Uterus (tissue), 4 donors: Measurements from ENCODE around the gene MND1. TPM values are rescaled to one million over a fixed set of nuclear protein-coding genes. Genes with fewer than 3 reads are reported as not detected.

ENCODE experiments used
- DNase-seq, 2 donors: peaks; one replicate each; pipeline ENCODE4 v3.0.0-alpha.2; 2019 to 2020
- H3K27ac ChIP-seq, 2 donors: fragments of 200-600 bp; sonication (generic); 1 replicate in 1 of 2; 2 replicates in 1 of 2; pipeline ENCODE4 v1.5.1; 2016 to 2018
- H3K27me3 ChIP-seq, 2 donors: fragments of 200-600 bp; sonication (generic); one replicate each; pipeline ENCODE4 v1.5.1; 2018 to 2019; ENCODE audit warnings: control low read depth in 1 of 2
- H3K36me3 ChIP-seq, 2 donors: fragments of 200-600 bp; sonication (generic); one replicate each; pipeline ENCODE4 v1.5.1; 2019; ENCODE audit warnings: control low read depth in 1 of 2
- H3K4me1 ChIP-seq, 2 donors: fragments of 200-600 bp; sonication (generic); one replicate each; pipeline ENCODE4 v1.5.1; 2018 to 2019; ENCODE audit warnings: control low read depth in 1 of 2
- H3K4me3 ChIP-seq, 2 donors: fragments of 200-600 bp; sonication (generic); 1 replicate in 1 of 2; 2 replicates in 1 of 2; pipeline ENCODE4 v1.5.1; 2018 to 2019; ENCODE audit warnings: mild to moderate bottlenecking in 1 of 2
- H3K9me3 ChIP-seq, 2 donors: fragments of 200-600 bp; sonication (generic); one replicate each; pipeline ENCODE4 v1.5.1; 2019; ENCODE audit warnings: control low read depth in 1 of 2
- CTCF ChIP-seq, 4 experiments: fragments of 200-600 bp in 2 of 4; fragments of 450-650 bp in 2 of 4; sonication (generic) in 2 of 4; IDR thresholded peaks; one replicate each; pipeline ENCODE4 v1.5.1; 2016 to 2019; ENCODE audit warnings: antibody characterized with exemption in 4 of 4, mild to moderate bottlenecking in 2 of 4, moderate library complexity in 1 of 4
- POLR2A ChIP-seq, 2 donors: fragments of 450-650 bp; IDR thresholded peaks; one replicate each; pipeline ENCODE4 v1.6.1; 2016; ENCODE audit warnings: antibody characterized with exemption in 2 of 2, mild to moderate bottlenecking in 1 of 2, moderate library complexity in 1 of 2
- intact Hi-C: fragments of 100-400 bp; cut with DNase I; formaldehyde crosslinking; loops from one replicate; pipeline ENCODE4 v1.15.1; 2023; ENCODE audit warnings: low total_unique reads
- total RNA-seq, 4 donors: library from RNA; depleted of rRNA in 3 of 4; stranded (reverse); fragments of >200 nt in 3 of 4; gene quantifications; one replicate each; pipeline versions ENCODE4 v1.1.0 to v1.2.4, GENCODE V29; 2014 to 2023
- donor health status: DM: yes; HTN: yes; CAD: no.

MND1 gene
- total RNA-seq, 4 donors from 2014 or later: 1.0 to 6.5 TPM; not detected in 2

- intact Hi-C loops: loop anchor here (5.0 kb wide), 1 partner anchor 173 kb away; no protein-coding TSS in a partner anchor
- H3K27me3 ChIP-seq: no peaks in the 10 kb centered on the region
- no peak for TF ChIP-seq POLR2A (IDR thresholded peaks at IDR 0.05)
- no peak for TF ChIP-seq CTCF (IDR thresholded peaks at IDR 0.05)
Measured at GRCh38 chr4:153314915-153315314, 29.6 kb upstream of the MND1 start.

GRCh38 chr4:153318696-153319320 lies 25.7 kb upstream of the MND1 start:
- no peaks in the 10 kb centered on the region for H3K4me1 ChIP-seq
- TF ChIP-seq CTCF (IDR thresholded peaks at IDR 0.05) (peak; percentile 60 to 72 (median 66)), POLR2A (IDR thresholded peaks at IDR 0.05) (no peak)
- peak in 1 of 2 donors; percentile 39 for DNase-seq
- no peaks in the 10 kb centered on the region for H3K27me3 ChIP-seq
- H3K36me3 ChIP-seq: no peaks in the 10 kb centered on the region
- H3K27ac ChIP-seq: no peak overlapping the region
- no peak overlapping the region for H3K4me3 ChIP-seq
- H3K9me3 ChIP-seq: no peaks in the 10 kb centered on the region
- intact Hi-C loops: loop anchor here (5.0 kb wide), 1 partner anchor 177 kb away; no protein-coding TSS in a partner anchor

More at GRCh38 chr4:153314915-153315314, 29.6 kb upstream of the MND1 start:
- no peaks in the 10 kb centered on the region for H3K9me3 ChIP-seq
- no peak overlapping the region for H3K27ac ChIP-seq
- H3K4me3 ChIP-seq: no peak overlapping the region
- no peaks in the 10 kb centered on the region for H3K36me3 ChIP-seq
- no peak for DNase-seq
- no peaks in the 10 kb centered on the region for H3K4me1 ChIP-seq

- no peaks in the 10 kb centered on the region for H3K36me3 ChIP-seq
- no peaks in the 10 kb centered on the region for H3K9me3 ChIP-seq
- no peak for TF ChIP-seq POLR2A (IDR thresholded peaks at IDR 0.05)
- no peak for TF ChIP-seq CTCF (IDR thresholded peaks at IDR 0.05)
- no peak for DNase-seq
- no peak overlapping the region for H3K27ac ChIP-seq
- no peaks in the 10 kb centered on the region for H3K4me1 ChIP-seq
- no peak overlapping the region for H3K4me3 ChIP-seq
- intact Hi-C loops: no loop called here
- H3K27me3 ChIP-seq: no peaks in the 10 kb centered on the region
Measured at GRCh38 chr4:153322791-153323190, 21.7 kb upstream of the MND1 start.

GRCh38 chr4:153324046-153324445 lies 20.4 kb upstream of the MND1 start:
- no peak overlapping the region for H3K4me3 ChIP-seq
- no peak for DNase-seq
- H3K36me3 ChIP-seq: no peaks in the 10 kb centered on the region
- no peaks in the 10 kb centered on the region for H3K27me3 ChIP-seq
- H3K9me3 ChIP-seq: no peaks in the 10 kb centered on the region
- no peak overlapping the region for H3K27ac ChIP-seq
- no peaks in the 10 kb centered on the region for H3K4me1 ChIP-seq
- TF ChIP-seq CTCF (IDR thresholded peaks at IDR 0.05): no peak
- no peak for TF ChIP-seq POLR2A (IDR thresholded peaks at IDR 0.05)
- intact Hi-C loops: no loop called here

- no peak overlapping the region for H3K27ac ChIP-seq
- intact Hi-C loops: no loop called here
- TF ChIP-seq CTCF (IDR thresholded peaks at IDR 0.05): no peak
- no peak for TF ChIP-seq POLR2A (IDR thresholded peaks at IDR 0.05)
- no peak overlapping the region for H3K4me3 ChIP-seq
- no peaks in the 10 kb centered on the region for H3K9me3 ChIP-seq
- no peaks in the 10 kb centered on the region for H3K27me3 ChIP-seq
- DNase-seq: no peak
- H3K36me3 ChIP-seq: no peaks in the 10 kb centered on the region
- H3K4me1 ChIP-seq: no peaks in the 10 kb centered on the region
Measured at GRCh38 chr4:153325558-153325957, 18.9 kb upstream of the MND1 start.
